C4-2B (cell line): ENCODE data around the gene USP49.

ENCODE experiments used
- ZFX ChIP-seq: fragments of 450-650 bp; IDR thresholded peaks from 2 replicates; pipeline ENCODE4 v1.6.1; 2017
- TF ChIP-seq, protein P1 (sequence below): fragments of 450-650 bp; conservative IDR thresholded peaks from 2 replicates; pipeline ENCODE4 v1.5.1; 2017; ENCODE audit warnings: mild to moderate bottlenecking

DNA sequence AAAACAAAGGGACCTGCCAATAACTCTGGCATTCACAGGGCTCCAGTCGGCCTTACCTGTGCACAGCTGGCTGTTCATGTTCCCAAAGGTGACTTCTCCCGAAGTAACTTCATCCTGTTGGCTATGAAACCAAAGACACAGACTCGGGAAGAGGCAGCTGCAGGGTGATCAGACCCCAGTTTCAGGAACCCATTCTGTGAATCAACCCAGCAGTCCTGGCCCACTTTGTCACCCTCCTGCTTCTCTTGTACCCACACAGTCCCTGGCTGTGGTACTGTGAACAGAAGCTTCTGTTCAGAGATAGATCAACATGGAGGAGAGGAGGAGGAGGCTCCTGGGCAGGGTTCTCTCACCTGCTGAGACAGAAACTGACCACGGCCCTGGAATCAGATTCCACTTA, 139.3 kb downstream of the USP49 start:
- TF ChIP-seq, protein P1, sequence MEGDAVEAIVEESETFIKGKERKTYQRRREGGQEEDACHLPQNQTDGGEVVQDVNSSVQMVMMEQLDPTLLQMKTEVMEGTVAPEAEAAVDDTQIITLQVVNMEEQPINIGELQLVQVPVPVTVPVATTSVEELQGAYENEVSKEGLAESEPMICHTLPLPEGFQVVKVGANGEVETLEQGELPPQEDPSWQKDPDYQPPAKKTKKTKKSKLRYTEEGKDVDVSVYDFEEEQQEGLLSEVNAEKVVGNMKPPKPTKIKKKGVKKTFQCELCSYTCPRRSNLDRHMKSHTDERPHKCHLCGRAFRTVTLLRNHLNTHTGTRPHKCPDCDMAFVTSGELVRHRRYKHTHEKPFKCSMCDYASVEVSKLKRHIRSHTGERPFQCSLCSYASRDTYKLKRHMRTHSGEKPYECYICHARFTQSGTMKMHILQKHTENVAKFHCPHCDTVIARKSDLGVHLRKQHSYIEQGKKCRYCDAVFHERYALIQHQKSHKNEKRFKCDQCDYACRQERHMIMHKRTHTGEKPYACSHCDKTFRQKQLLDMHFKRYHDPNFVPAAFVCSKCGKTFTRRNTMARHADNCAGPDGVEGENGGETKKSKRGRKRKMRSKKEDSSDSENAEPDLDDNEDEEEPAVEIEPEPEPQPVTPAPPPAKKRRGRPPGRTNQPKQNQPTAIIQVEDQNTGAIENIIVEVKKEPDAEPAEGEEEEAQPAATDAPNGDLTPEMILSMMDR = no peak
- TF ChIP-seq ZFX = no peak
